K562 (cell line): ENCODE data around the gene SDR42E2. TPM values are rescaled to one million over a fixed set of nuclear protein-coding genes. Genes with fewer than 3 reads are reported as not detected.

Source experiments
- ATAC-seq: fragments of 200-7000 bp; cut with Tn5 transposase; 3 replicates; pipeline ENCODE4 v1.9.1; 2020; ENCODE audit warnings: moderate library complexity
- BruUV-seq: library from RNA; stranded (reverse); fragments of 400-500 nt; replicated peaks from 2 replicates; lab custom pipeline; 2021; lab: Mats Ljungman, UMichigan
- CTCF ChIA-PET: fragments of 300-600 bp; formaldehyde crosslinking; extraction: SDS; loops from one replicate; lab custom pipeline; 2021; ENCODE audit warnings: low intra/inter-chr PET ratio; lab: Yijun Ruan, JAX
- POLR2A ChIA-PET: fragments of 300-600, 350-650 bp; sonication (Branson Sonifier 250); formaldehyde crosslinking; extraction: SDS; loops from one replicate; lab custom pipeline; 2021; ENCODE audit warnings: antibody characterized with exemption, inconsistent platforms; lab: Yijun Ruan, JAX
- DNase-seq, 4 experiments: peaks; one replicate each; pipeline versions ENCODE4 v3.0.0 to v3.0.0-alpha.2; 2011 to 2018; ENCODE audit warnings: low spot score in 3 of 4, mixed read lengths in 3 of 4; ENCODE audit errors: extremely low read depth in 1 of 4
- FAIRE-seq: peaks from 2 replicates; lab custom pipeline; 2011; peaks lifted over from hg19 to GRCh38; lab: Jason Lieb, UNC
- H2AFZ ChIP-seq: 2 replicates; pipeline ENCODE4 v1.6.0; 2011; ENCODE audit warnings: low read depth, low read length, control low read depth, inconsistent platforms
- H3K27ac ChIP-seq: fragments of 200-600 bp; 3 replicates; pipeline ENCODE4 v1.8.0; 2011; ENCODE audit warnings: low read depth, mild to moderate bottlenecking, control low read depth, inconsistent platforms, low read length, moderate library complexity, mixed read lengths; ENCODE audit errors: extremely low read depth
- H3K27me3 ChIP-seq, 2 experiments: fragments of 300-600 bp in 1 of 2; 2 replicates in 1 of 2; 3 replicates in 1 of 2; pipeline versions ENCODE4 v1.6.0 to v1.8.0; 2011; ENCODE audit warnings: inconsistent platforms in 2 of 2, low read length in 2 of 2, mild to moderate bottlenecking in 1 of 2, mixed read lengths in 1 of 2, moderate library complexity in 1 of 2; ENCODE audit not compliant: control insufficient read depth in 2 of 2, insufficient read depth in 2 of 2
- H3K36me3 ChIP-seq: fragments of 300-600 bp; 3 replicates; pipeline ENCODE4 v1.8.0; 2011; ENCODE audit warnings: mild to moderate bottlenecking, low read length, inconsistent platforms; ENCODE audit not compliant: control insufficient read depth, insufficient read depth
- H3K4me1 ChIP-seq, 2 experiments: fragments of 200-600 bp in 1 of 2; replicated peaks in 1 of 2; 2 replicates in 1 of 2; 3 replicates in 1 of 2; pipeline versions ENCODE4 v1.5.1 to v1.8.0; 2011; ENCODE audit warnings: inconsistent platforms in 2 of 2, low read length in 2 of 2, mild to moderate bottlenecking in 1 of 2, mixed read lengths in 1 of 2, moderate library complexity in 1 of 2; ENCODE audit not compliant: control insufficient read depth in 2 of 2, insufficient read depth in 2 of 2
- H3K4me2 ChIP-seq: 2 replicates; pipeline ENCODE4 v1.6.1; 2011; ENCODE audit warnings: low read length, control low read depth, inconsistent platforms, mixed read lengths; ENCODE audit not compliant: insufficient read depth
- H3K4me3 ChIP-seq: fragments of 200-600 bp; sonication (generic), shearing (Covaris generic); 2 replicates; pipeline ENCODE4 v1.5.1; 2016; ENCODE audit warnings: control low read depth, inconsistent platforms
- H3K79me2 ChIP-seq: fragments of 200-600 bp; 3 replicates; pipeline ENCODE4 v1.8.0; 2011; ENCODE audit warnings: low read length, inconsistent platforms; ENCODE audit not compliant: control insufficient read depth, insufficient read depth
- H3K9ac ChIP-seq, 2 experiments: 2 replicates each; pipeline versions ENCODE4 v1.6.0 to v1.6.1; 2011; ENCODE audit warnings: low read depth in 2 of 2, low read length in 2 of 2, control low read depth in 1 of 2, inconsistent platforms in 1 of 2, mild to moderate bottlenecking in 1 of 2, mixed read lengths in 1 of 2; ENCODE audit not compliant: insufficient read depth in 1 of 2
- H3K9me1 ChIP-seq: one replicate; pipeline ENCODE4 v1.6.0; 2011; ENCODE audit warnings: inconsistent platforms, mild to moderate bottlenecking, low read length, moderate library complexity; ENCODE audit not compliant: control insufficient read depth, insufficient read depth
- H3K9me3 ChIP-seq: replicated peaks from 2 replicates; pipeline ENCODE4 v1.5.1; 2011; ENCODE audit warnings: low read depth, low read length, inconsistent platforms; ENCODE audit not compliant: control insufficient read depth, insufficient read depth
- H4K20me1 ChIP-seq: replicated peaks from 2 replicates; pipeline ENCODE4 v1.6.1; 2011; ENCODE audit warnings: low read length, inconsistent platforms, mixed read lengths; ENCODE audit not compliant: control insufficient read depth, insufficient read depth
- ADNP ChIP-seq: fragments of 200-800 bp; sonication (Bioruptor generic); IDR thresholded peaks from 2 replicates; pipeline ENCODE4 v1.6.1; 2016; ENCODE audit warnings: missing genetic modification characterization, missing compliant biosample characterization
- BACH1 ChIP-seq: fragments of 200-800 bp; sonication (Bioruptor generic); IDR thresholded peaks from 2 replicates; pipeline ENCODE4 v1.6.1; 2016; ENCODE audit warnings: missing genetic modification characterization, missing compliant biosample characterization
- MTA2 ChIP-seq: fragments of 450-650 bp; IDR thresholded peaks from 2 replicates; pipeline ENCODE4 v1.6.1; 2016; ENCODE audit warnings: low read depth
- OTX1 ChIP-seq: fragments of 450-650 bp; formaldehyde crosslinking; IDR thresholded peaks from 2 replicates; pipeline ENCODE4 v1.4.0; 2022; ENCODE audit warnings: mild to moderate bottlenecking
- PBX2 ChIP-seq, 2 experiments: IDR thresholded peaks in 1 of 2; conservative IDR thresholded peaks in 1 of 2; 2 replicates each; pipeline ENCODE4 v1.6.1; 2016; ENCODE audit warnings: low read depth in 2 of 2, mild to moderate bottlenecking in 1 of 2, missing compliant biosample characterization in 1 of 2, missing genetic modification characterization in 1 of 2, moderate library complexity in 1 of 2
- PCBP2 ChIP-seq: fragments of 200-400 bp; formaldehyde crosslinking; IDR thresholded peaks from 2 replicates; pipeline ENCODE4 v1.6.1; 2018; ENCODE audit warnings: low read length, low read depth, mild to moderate bottlenecking, moderate library complexity; ENCODE audit not compliant: poor library complexity, severe bottlenecking
- POLR2B ChIP-seq: fragments of 450-650 bp; IDR thresholded peaks from 2 replicates; pipeline ENCODE4 v1.6.1; 2018; ENCODE audit warnings: low read depth; ENCODE audit not compliant: partially characterized antibody
- RAD51 ChIP-seq: fragments of 450-650 bp; IDR thresholded peaks from 2 replicates; pipeline ENCODE4 v1.7.1; 2016; ENCODE audit warnings: low read depth, mild to moderate bottlenecking, borderline replicate concordance
- TAF9B ChIP-seq: fragments of 450-650 bp; IDR thresholded peaks from 2 replicates; pipeline ENCODE4 v1.6.1; 2018; ENCODE audit warnings: mild to moderate bottlenecking; ENCODE audit not compliant: partially characterized antibody
- ZMIZ1 ChIP-seq, 2 experiments: fragments of 150-350 bp in 1 of 2; IDR thresholded peaks; 2 replicates each; pipeline ENCODE4 v1.6.1; 2012 to 2016; ENCODE audit warnings: low read depth in 2 of 2, low read length in 2 of 2, mild to moderate bottlenecking in 1 of 2, moderate library complexity in 1 of 2
- ZNF174 ChIP-seq: fragments of 250-450 bp; sonication (Bioruptor Pico); IDR thresholded peaks from 2 replicates; pipeline ENCODE4 v1.4.0; 2020; ENCODE audit warnings: mild to moderate bottlenecking
- ZNF444 ChIP-seq: fragments of 250-450 bp; sonication (Bioruptor Pico); IDR thresholded peaks from 2 replicates; pipeline ENCODE4 v1.4.0; 2020; ENCODE audit warnings: mild to moderate bottlenecking, moderate library complexity
- ZNF655 ChIP-seq: fragments of 250-450 bp; sonication (Bioruptor Pico); IDR thresholded peaks from 2 replicates; pipeline ENCODE4 v1.5.0; 2021
- WGBS: fragments of 100-300 bp; shearing (Covaris generic); methylation state at CpG from one replicate; pipeline ENCODE4 v1.1.6; 2016; ENCODE audit warnings: low coverage, mixed read lengths; ENCODE audit not compliant: insufficient coverage; ENCODE audit errors: missing lambda C conversion rate; 5-methylcytosine and 5-hydroxymethylcytosine counted together
- in situ Hi-C: fragments of 300-500 bp; cut with MboI; formaldehyde crosslinking; loops from 4 replicates; pipeline ENCODE4 v1.15.0; 2018; ENCODE audit warnings: inconsistent platforms, mixed read lengths
- intact Hi-C: fragments of 100-400 bp; cut with micrococcal nuclease; formaldehyde crosslinking; loops from 2 replicates; pipeline ENCODE4 v1.14.2; 2022
- polyA plus RNA-seq, 8 experiments: library from polyadenylated mRNA; depleted of rRNA in 4 of 8; stranded (reverse) in 5 of 8; unstranded in 3 of 8; fragments of >200 nt; fragmentation: Nextera tagmentation in 2 of 8; fragmentation: Illumina TruSeq in 1 of 8; extraction: Ambion mirVana in 2 of 8; extraction: Trizol in 1 of 8; gene quantifications; 2 replicates each; pipeline versions ENCODE4 v1.2.1 to v1.2.3, GENCODE V29; 2011 to 2014; ENCODE audit warnings: inconsistent platforms in 1 of 8, missing spikeins in 1 of 8
- total RNA-seq, 7 experiments: library from RNA; depleted of rRNA in 6 of 7; stranded (reverse); fragments of >200 nt in 6 of 7; fragmentation: Illumina TruSeq in 2 of 7; extraction: Trizol in 2 of 7; gene quantifications; 2 replicates each; pipeline versions ENCODE4 v1.2.1 to v1.2.3, GENCODE V29; 2011 to 2021; ENCODE audit warnings: low replicate concordance in 1 of 7

Gene SDR42E2
- total and polyA plus RNA-seq, 9 of the 15 experiments (the other 6 are each of a cell fraction or from before 2014, with no cell fraction given), result 0.03 to 0.07 (median 0.04) TPM; not detected in 4

GRCh38 chr16:22205577-22206012, 43.3 kb downstream of the SDR42E2 start:
- intact Hi-C loops (loop anchor here (1.0 kb wide), 1 partner anchor 92 kb away; the partner anchor contains the start of gene POLR3E), in situ Hi-C loops (loop anchor here (5.0 kb wide), 1 partner anchor 92 kb away; the partner anchor contains the start of gene POLR3E)
- peak overlapping the region; percentile 86 for H3K27ac ChIP-seq
- peaks cover 45% of the 10 kb centered on the region for H3K79me2 ChIP-seq
- TSS peak; percentile 97 for BruUV-seq
- H3K4me3 ChIP-seq, result peak overlapping the region; percentile 94; the same call in 1 of the 2 replicates
- no peaks in the 10 kb centered on the region for H3K27me3 ChIP-seq
- peak overlapping the region; percentile 82 to 96 for H3K9ac ChIP-seq
- peak overlapping the region; percentile 83 for H2AFZ ChIP-seq
- peak overlapping the region; percentile 47 for H3K4me2 ChIP-seq
- ChIA-PET POLR2A (interaction anchor here (0.7 to 2.9 kb wide), 4 partner anchors 10 to 92 kb away, joined by 3 to 18 read pairs (median 6); partner anchors contain the start of gene POLR3E), CTCF (interaction anchor here (3.3 kb wide), 1 partner anchor 92 kb away, joined by 30 read pairs; the partner anchor contains the start of gene POLR3E)
- ATAC-seq, result no peak
- H3K9me3 ChIP-seq, result peaks cover under 1% of the 10 kb centered on the region
- FAIRE-seq, result no peak
- DNase-seq, result no peak
- H3K4me1 ChIP-seq, result peaks cover 13 to 24% of the 10 kb centered on the region in 2 experiments; a peak in 4 of 5 replicates
- no peaks in the 10 kb centered on the region for H4K20me1 ChIP-seq
- H3K9me1 ChIP-seq, result no peaks in the 10 kb centered on the region
- 2% methylated on average over 11 of the region's 11 CpGs for WGBS
- H3K36me3 ChIP-seq, result peaks cover 14% of the 10 kb centered on the region; the same call in 2 of the 3 replicates
- TF ChIP-seq RAD51, result 0 out of 2 replicates have a peak, but pooled peaks have one; percentile 9
- no peak for TF ChIP-seq PCBP2
- peak; percentile 71 for TF ChIP-seq POLR2B
- peak; percentile 74 for TF ChIP-seq TAF9B
- TF ChIP-seq ADNP (tag), result peak; percentile 82
- TF ChIP-seq ZNF174 (CRISPR knock-in tag), result 0 out of 2 replicates have a peak, but pooled peaks have one; percentile 9
- TF ChIP-seq OTX1 (CRISPR knock-in tag), result peak; percentile 7; the same call in 1 of the 2 replicates
- TF ChIP-seq MTA2, result peak; percentile 8; the same call in 1 of the 2 replicates
- no peak for TF ChIP-seq ZNF444 (CRISPR knock-in tag)
- TF ChIP-seq PBX2 (CRISPR knock-in tag; IDR thresholded peaks at IDR 0.05; ENCODE audit: low read depth), result no peak
- no peak for TF ChIP-seq PBX2 (tag; conservative IDR thresholded peaks at IDR 0.05; ENCODE audit: low read depth)
- TF ChIP-seq BACH1 (tag), result peak; percentile 39; the same call in 1 of the 2 replicates
- TF ChIP-seq ZNF655 (CRISPR knock-in tag), result no peak
- no peak for TF ChIP-seq ZMIZ1 (IDR thresholded peaks at IDR 0.05; ENCODE audit: low read depth in 2 of 2, low read length in 2 of 2)
